DMS79 treated with DMSO at 0.1 percent for 48 hours (cell line): Measurements from ENCODE around the gene S100A14.
A peak's percentile ranks its signal among the peaks of the same experiment; 100 is the strongest.
"Not testable (repeated sequence)": the region's sequence is repeated elsewhere in the genome, so short reads cannot be mapped to it uniquely, and the experiment has no call there.

Experiments
- DNase-seq: peaks from one replicate; lab custom pipeline; 2025; lab: John Stamatoyannopoulos, UW

The S100A14 gene

GRCh38 chr1:153586347-153586746, 29.8 kb downstream of the S100A14 start:
- no peak for DNase-seq

GRCh38 chr1:153585006-153585405, 31.1 kb downstream of the S100A14 start:
- no peak for DNase-seq

GRCh38 chr1:153583976-153584375, 32.1 kb downstream of the S100A14 start:
- no peak for DNase-seq

- not testable (repeated sequence) for DNase-seq
These were observed 32.6 kb downstream of the S100A14 start for GRCh38 chr1:153583514-153583913.

GRCh38 chr1:153582836-153583235, 33.3 kb downstream of the S100A14 start:
- DNase-seq = not testable (repeated sequence)

- no peak for DNase-seq
These were observed 37.2 kb downstream of the S100A14 start for GRCh38 chr1:153578936-153579335.

- no peak for DNase-seq
These were observed 37.6 kb downstream of the S100A14 start for GRCh38 chr1:153578490-153578889.

- DNase-seq = no peak
These were observed 38.5 kb downstream of the S100A14 start for GRCh38 chr1:153577624-153578051.

- no peak for DNase-seq
These were observed 39.0 kb downstream of the S100A14 start for GRCh38 chr1:153577138-153577537.

- DNase-seq = not testable (repeated sequence)
These were observed 40.6 kb downstream of the S100A14 start for GRCh38 chr1:153575497-153575896.

- not testable (repeated sequence) for DNase-seq
These were observed 41.0 kb downstream of the S100A14 start for GRCh38 chr1:153575081-153575491.

GRCh38 chr1:153573351-153573750, 42.8 kb downstream of the S100A14 start:
- no peak for DNase-seq

- DNase-seq = no peak
These were observed 43.5 kb downstream of the S100A14 start for GRCh38 chr1:153572569-153573015.

- no peak for DNase-seq
These were observed 44.4 kb downstream of the S100A14 start for GRCh38 chr1:153571706-153572105.

- DNase-seq = no peak
These were observed 45.3 kb downstream of the S100A14 start for GRCh38 chr1:153570874-153571273.

GRCh38 chr1:153569465-153569864, 46.7 kb downstream of the S100A14 start:
- no peak for DNase-seq

- peak; percentile 94 for DNase-seq
These were observed 47.6 kb downstream of the S100A14 start for GRCh38 chr1:153568367-153569099.

- no peak for DNase-seq
These were observed 48.3 kb downstream of the S100A14 start for GRCh38 chr1:153567621-153568366.

- peak; percentile 87 for DNase-seq
These were observed 49.4 kb downstream of the S100A14 start for GRCh38 chr1:153566414-153567371.

- DNase-seq = peak; percentile 84
These were observed 50.4 kb downstream of the S100A14 start, which contains the start of gene S100A2 for GRCh38 chr1:153565529-153566374. Gene S100A2 (minus strand): TSS chr1:153565844. CDS start chr1:153563877, 1,967 bp downstream.
